GM23248 (cell line): Measurements from ENCODE around the gene MYO15A.

Experiments
- EZH2 ChIP-seq: fragments of 200-600 bp; sonication (generic); IDR thresholded peaks from 2 replicates; pipeline ENCODE4 v1.6.1; 2018; ENCODE audit warnings: antibody characterized with exemption, mild to moderate bottlenecking; ENCODE audit not compliant: insufficient read depth, poor library complexity, severe bottlenecking
- EZH2phosphoT487 ChIP-seq: fragments of 200-600 bp; sonication (generic); IDR thresholded peaks from 2 replicates; pipeline ENCODE4 v1.6.1; 2018; ENCODE audit warnings: antibody characterized with exemption, moderate library complexity, mild to moderate bottlenecking, low read depth; ENCODE audit not compliant: insufficient read depth

DNA sequence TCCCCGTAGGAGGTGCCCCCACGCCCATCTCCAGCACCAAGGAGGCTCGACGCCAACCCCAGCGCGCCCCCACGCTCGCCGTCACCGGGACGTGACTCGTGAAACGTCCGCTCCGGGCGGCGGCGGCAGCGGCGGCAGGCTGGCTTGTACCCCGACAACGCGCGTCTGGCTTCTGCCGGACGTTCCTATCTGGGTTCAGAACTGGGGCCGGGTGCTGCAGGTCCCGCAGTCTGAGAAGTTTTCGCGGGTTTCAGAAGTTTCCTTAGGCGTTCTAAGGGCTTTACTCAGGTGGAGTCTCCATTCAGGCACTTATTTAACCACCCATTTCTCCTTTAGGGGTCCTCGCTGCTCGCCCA is 74.4 kb downstream of the MYO15A start:
- TF ChIP-seq EZH2 (no peak), EZH2phosphoT487 (no peak)
